BLaER1 (cell line): ENCODE measurements around the gene PIEZO1.
A peak's percentile ranks its signal among the peaks of the same experiment; 100 is the strongest.

Experiments
- H3K27ac ChIP-seq: shearing (Covaris generic); formaldehyde crosslinking; 2 replicates; pipeline ENCODE4 v1.8.1; 2022
- H3K27me3 ChIP-seq: shearing (Covaris generic); formaldehyde crosslinking; 2 replicates; pipeline ENCODE4 v1.8.1; 2022
- H3K36me3 ChIP-seq: shearing (Covaris generic); formaldehyde crosslinking; 2 replicates; pipeline ENCODE4 v1.8.1; 2022
- H3K4me1 ChIP-seq: shearing (Covaris generic); formaldehyde crosslinking; 2 replicates; pipeline ENCODE4 v1.8.1; 2022
- H3K4me2 ChIP-seq: shearing (Covaris generic); formaldehyde crosslinking; 2 replicates; pipeline ENCODE4 v1.8.1; 2022
- H3K4me3 ChIP-seq: shearing (Covaris generic); formaldehyde crosslinking; 2 replicates; pipeline ENCODE4 v1.8.1; 2022
- H3K9ac ChIP-seq: shearing (Covaris generic); formaldehyde crosslinking; 2 replicates; pipeline ENCODE4 v1.8.1; 2022
- H3K9me3 ChIP-seq: shearing (Covaris generic); formaldehyde crosslinking; 2 replicates; pipeline ENCODE4 v1.8.1; 2022
- H4K20me1 ChIP-seq: shearing (Covaris generic); formaldehyde crosslinking; 2 replicates; pipeline ENCODE4 v1.8.1; 2022
- Cebpa-rat ChIP-seq: shearing (Covaris generic); IDR thresholded peaks from 2 replicates; pipeline ENCODE4 v1.8.1; 2022

The PIEZO1 gene

GRCh38 chr16:88817785-88818574 lies 33.0 kb upstream of the PIEZO1 start:
- H3K4me2 ChIP-seq = no peak overlapping the region
- H3K27me3 ChIP-seq = no peaks in the 10 kb centered on the region
- no peak overlapping the region for H3K4me3 ChIP-seq
- TF ChIP-seq Cebpa-rat = no peak
- no peak overlapping the region for H3K9ac ChIP-seq
- H4K20me1 ChIP-seq = peaks cover 20% of the 10 kb centered on the region; the same call in 1 of the 2 replicates
- no peaks in the 10 kb centered on the region for H3K9me3 ChIP-seq
- H3K4me1 ChIP-seq = peaks cover 32% of the 10 kb centered on the region
- no peak overlapping the region for H3K27ac ChIP-seq
- H3K36me3 ChIP-seq = peaks cover 46% of the 10 kb centered on the region

- peaks cover 36% of the 10 kb centered on the region for H3K36me3 ChIP-seq
- H3K27me3 ChIP-seq = no peaks in the 10 kb centered on the region
- no peak overlapping the region for H3K27ac ChIP-seq
- peaks cover 41% of the 10 kb centered on the region for H3K4me1 ChIP-seq
- H3K4me2 ChIP-seq = no peak overlapping the region
- no peak overlapping the region for H3K4me3 ChIP-seq
- peaks cover 20% of the 10 kb centered on the region; the same call in 1 of the 2 replicates for H4K20me1 ChIP-seq
- TF ChIP-seq Cebpa-rat = no peak
- peaks cover 4% of the 10 kb centered on the region; the same call in 1 of the 2 replicates for H3K9me3 ChIP-seq
- H3K9ac ChIP-seq = no peak overlapping the region
These were observed 31.9 kb upstream of the PIEZO1 start for GRCh38 chr16:88816736-88817535.

DNA sequence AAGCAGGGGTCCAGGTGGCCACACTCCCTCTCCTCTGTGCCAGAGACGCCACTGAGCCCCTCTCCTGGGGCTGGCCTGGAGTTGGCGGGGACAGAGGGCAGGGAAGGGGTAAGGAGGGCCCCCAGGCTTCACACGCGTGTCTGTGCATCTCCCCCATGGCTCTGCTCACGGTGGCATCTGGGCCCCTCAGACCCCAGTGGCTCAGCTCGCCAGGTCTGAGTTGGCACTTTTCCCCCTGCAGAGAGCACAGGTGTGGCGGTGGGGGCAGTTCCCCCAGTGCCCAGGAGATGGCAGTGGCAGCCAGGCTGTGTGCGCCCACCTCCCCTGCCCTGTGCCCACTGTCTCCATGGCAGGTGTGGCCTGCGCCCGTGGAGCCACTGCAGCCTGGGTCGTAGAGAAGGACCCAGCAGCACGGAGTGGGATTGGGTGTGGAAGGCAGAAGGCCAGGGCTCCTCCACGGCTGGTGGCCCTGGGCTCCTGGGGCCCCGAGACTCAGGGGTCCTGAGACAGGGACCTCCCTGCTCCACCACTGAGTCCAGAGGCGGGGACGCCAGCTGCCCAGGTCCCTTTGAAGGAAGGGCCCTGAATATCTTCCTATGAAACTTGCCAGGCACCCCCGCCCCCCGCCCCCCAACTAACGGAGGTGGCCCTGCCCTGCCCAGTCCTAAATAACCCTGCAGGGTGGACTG lies 31.0 kb upstream of the PIEZO1 start:
- no peaks in the 10 kb centered on the region for H3K27me3 ChIP-seq
- H3K9ac ChIP-seq = no peak overlapping the region
- peaks cover 32% of the 10 kb centered on the region for H3K4me1 ChIP-seq
- H3K27ac ChIP-seq = no peak overlapping the region
- TF ChIP-seq Cebpa-rat = no peak
- H3K9me3 ChIP-seq = peaks cover 4% of the 10 kb centered on the region; the same call in 1 of the 2 replicates
- H3K36me3 ChIP-seq = peaks cover 27% of the 10 kb centered on the region; the same call in 1 of the 2 replicates
- H4K20me1 ChIP-seq = peaks cover 14% of the 10 kb centered on the region; the same call in 1 of the 2 replicates
- no peak overlapping the region for H3K4me3 ChIP-seq
- no peak overlapping the region for H3K4me2 ChIP-seq

DNA sequence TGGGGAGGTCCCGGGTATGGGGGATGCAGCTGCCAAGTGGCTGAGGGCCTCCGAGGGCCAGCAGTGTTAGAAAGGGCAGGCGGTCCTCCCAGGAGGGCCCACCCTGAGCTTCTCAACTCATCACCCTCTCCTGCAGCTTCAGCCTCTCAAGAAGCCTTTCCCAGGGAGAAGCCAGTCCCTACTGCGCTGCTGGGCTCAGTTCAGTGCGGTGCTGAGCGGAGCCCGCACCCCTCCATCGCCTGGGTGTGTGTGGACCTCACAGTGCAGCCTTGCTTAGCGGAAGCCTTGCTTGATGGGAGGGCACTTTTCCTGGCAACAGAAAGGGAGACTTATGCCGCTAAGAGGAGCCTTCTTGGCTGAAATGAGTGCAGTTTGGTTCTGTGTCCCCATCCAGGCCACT lies 30.2 kb upstream of the PIEZO1 start:
- Histone ChIP-seq H4K20me1 (peaks cover 22% of the 10 kb centered on the region), H3K27ac (no peak overlapping the region), H3K9ac (no peak overlapping the region), H3K4me2 (no peak overlapping the region), H3K4me1 (peaks cover 30% of the 10 kb centered on the region), H3K9me3 (peaks cover 4% of the 10 kb centered on the region; the same call in 1 of the 2 replicates), H3K36me3 (peaks cover 19% of the 10 kb centered on the region), H3K27me3 (no peaks in the 10 kb centered on the region), H3K4me3 (no peak overlapping the region)
- no peak for TF ChIP-seq Cebpa-rat

- peaks cover 27% of the 10 kb centered on the region for H3K36me3 ChIP-seq
- H3K27ac ChIP-seq = no peak overlapping the region
These were observed 29.1 kb upstream of the PIEZO1 start for GRCh38 chr16:88814144-88814502.

GRCh38 chr16:88813269-88814143 lies 28.5 kb upstream of the PIEZO1 start:
- Histone ChIP-seq H3K4me3 (no peak overlapping the region), H3K36me3 (peaks cover 30% of the 10 kb centered on the region), H3K27me3 (no peaks in the 10 kb centered on the region), H3K4me1 (peaks cover 45% of the 10 kb centered on the region), H4K20me1 (peaks cover 39% of the 10 kb centered on the region), H3K27ac (no peak overlapping the region), H3K9ac (0 out of 2 replicates have a peak overlapping the region, but pooled peaks have one; percentile 38), H3K4me2 (peak overlapping the region; percentile 89; the same call in 1 of the 2 replicates), H3K9me3 (peaks cover 4% of the 10 kb centered on the region; the same call in 1 of the 2 replicates)
- no peak for TF ChIP-seq Cebpa-rat

More at GRCh38 chr16:88814144-88814502, 29.1 kb upstream of the PIEZO1 start:
- Histone ChIP-seq H3K9ac (0 out of 2 replicates have a peak overlapping the region, but pooled peaks have one; percentile 38), H3K4me2 (no peak overlapping the region), H3K9me3 (peaks cover 4% of the 10 kb centered on the region; the same call in 1 of the 2 replicates), H3K4me3 (no peak overlapping the region), H3K4me1 (peaks cover 41% of the 10 kb centered on the region), H3K27me3 (no peaks in the 10 kb centered on the region), H4K20me1 (peaks cover 33% of the 10 kb centered on the region)
- TF ChIP-seq Cebpa-rat = no peak

DNA sequence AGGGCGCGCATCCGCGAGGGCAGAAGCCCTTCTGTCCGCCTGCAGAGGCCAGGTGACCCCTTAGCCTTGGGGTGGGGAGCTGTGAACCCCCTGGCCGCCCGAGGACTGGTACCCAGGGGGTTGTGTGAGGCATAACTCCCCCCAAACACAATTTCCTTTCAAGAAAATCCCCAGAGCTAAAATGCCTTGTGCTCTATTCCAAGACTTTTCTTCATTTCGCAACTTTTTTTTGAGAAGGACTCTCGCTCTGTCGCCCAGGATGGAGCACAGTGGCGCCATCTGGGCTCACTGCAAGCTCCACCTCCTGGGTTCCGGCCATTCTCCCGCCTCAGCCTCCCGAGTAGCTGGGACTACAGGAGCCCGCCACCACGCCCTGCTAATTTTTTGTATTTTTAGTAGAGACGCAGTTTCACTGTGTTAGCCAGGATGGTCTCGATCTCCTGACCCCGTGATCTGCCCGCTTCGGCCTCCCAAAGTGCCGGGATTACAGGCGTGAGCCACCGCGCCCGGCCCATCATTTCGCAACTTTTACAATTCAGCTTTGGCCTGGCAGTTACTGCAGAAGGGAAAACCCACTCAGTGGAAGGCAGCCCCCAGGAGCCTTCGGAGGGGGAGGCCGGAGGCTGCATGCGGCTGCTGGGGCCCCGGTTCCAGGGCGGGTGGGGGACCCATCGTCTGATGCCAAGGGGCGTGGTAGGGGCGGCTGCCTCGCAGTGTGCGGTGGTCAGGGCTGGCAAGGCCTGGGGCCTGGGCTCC lies 27.7 kb upstream of the PIEZO1 start:
- Histone ChIP-seq H3K36me3 (peaks cover 33% of the 10 kb centered on the region), H3K9me3 (peaks cover 4% of the 10 kb centered on the region; the same call in 1 of the 2 replicates), H4K20me1 (peaks cover 47% of the 10 kb centered on the region), H3K4me3 (peak overlapping the region; percentile 72), H3K27me3 (no peaks in the 10 kb centered on the region), H3K4me1 (peaks cover 52% of the 10 kb centered on the region), H3K9ac (peak overlapping the region; percentile 97), H3K4me2 (peak overlapping the region; percentile 89), H3K27ac (peak overlapping the region; percentile 99)
- peak; percentile 63 for TF ChIP-seq Cebpa-rat
